GM12875 (cell line): ENCODE results near the gene CNPPD1.
"Not testable (repeated sequence)": the region's sequence is repeated elsewhere in the genome, so short reads cannot be mapped to it uniquely, and the experiment has no call there.

Experiments used
- H3K4me3 ChIP-seq: one replicate; pipeline ENCODE4 v1.5.1; 2011; ENCODE audit warnings: low read depth, low read length, control low read depth
- TF ChIP-seq, protein P1 (sequence below): IDR thresholded peaks from 2 replicates; pipeline ENCODE4 v1.5.1; 2011; ENCODE audit warnings: low read depth, mild to moderate bottlenecking, control low read depth, inconsistent platforms, low read length, moderate library complexity, borderline replicate concordance; ENCODE audit not compliant: insufficient read depth

The CNPPD1 gene

GRCh38 chr2:219207134-219207883, 30.6 kb upstream of the CNPPD1 start:
- H3K4me3 ChIP-seq: peak overlapping the region; percentile 62
- TF ChIP-seq, protein P1, sequence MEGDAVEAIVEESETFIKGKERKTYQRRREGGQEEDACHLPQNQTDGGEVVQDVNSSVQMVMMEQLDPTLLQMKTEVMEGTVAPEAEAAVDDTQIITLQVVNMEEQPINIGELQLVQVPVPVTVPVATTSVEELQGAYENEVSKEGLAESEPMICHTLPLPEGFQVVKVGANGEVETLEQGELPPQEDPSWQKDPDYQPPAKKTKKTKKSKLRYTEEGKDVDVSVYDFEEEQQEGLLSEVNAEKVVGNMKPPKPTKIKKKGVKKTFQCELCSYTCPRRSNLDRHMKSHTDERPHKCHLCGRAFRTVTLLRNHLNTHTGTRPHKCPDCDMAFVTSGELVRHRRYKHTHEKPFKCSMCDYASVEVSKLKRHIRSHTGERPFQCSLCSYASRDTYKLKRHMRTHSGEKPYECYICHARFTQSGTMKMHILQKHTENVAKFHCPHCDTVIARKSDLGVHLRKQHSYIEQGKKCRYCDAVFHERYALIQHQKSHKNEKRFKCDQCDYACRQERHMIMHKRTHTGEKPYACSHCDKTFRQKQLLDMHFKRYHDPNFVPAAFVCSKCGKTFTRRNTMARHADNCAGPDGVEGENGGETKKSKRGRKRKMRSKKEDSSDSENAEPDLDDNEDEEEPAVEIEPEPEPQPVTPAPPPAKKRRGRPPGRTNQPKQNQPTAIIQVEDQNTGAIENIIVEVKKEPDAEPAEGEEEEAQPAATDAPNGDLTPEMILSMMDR: no peak

GRCh38 chr2:219206328-219207133, 29.8 kb upstream of the CNPPD1 start, which contains the start of gene ZFAND2B:
Gene ZFAND2B (plus strand): TSS chr2:219206782. CDS start chr2:219206988, 206 bp downstream.
- TF ChIP-seq, protein P1: peak; percentile 12; the same call in 1 of the 2 replicates

GRCh38 chr2:219205981-219206327, 29.2 kb upstream of the CNPPD1 start:
- TF ChIP-seq, protein P1: no peak
- peak overlapping the region; percentile 62 for H3K4me3 ChIP-seq

More at GRCh38 chr2:219206328-219207133, 29.8 kb upstream of the CNPPD1 start, which contains the start of gene ZFAND2B:
- peak within 1 kb of the TSS; percentile 62 for H3K4me3 ChIP-seq

- TF ChIP-seq, protein P1: no peak
- H3K4me3 ChIP-seq: no peak overlapping the region
Observed at GRCh38 chr2:219205165-219205538, 28.4 kb upstream of the CNPPD1 start.

DNA sequence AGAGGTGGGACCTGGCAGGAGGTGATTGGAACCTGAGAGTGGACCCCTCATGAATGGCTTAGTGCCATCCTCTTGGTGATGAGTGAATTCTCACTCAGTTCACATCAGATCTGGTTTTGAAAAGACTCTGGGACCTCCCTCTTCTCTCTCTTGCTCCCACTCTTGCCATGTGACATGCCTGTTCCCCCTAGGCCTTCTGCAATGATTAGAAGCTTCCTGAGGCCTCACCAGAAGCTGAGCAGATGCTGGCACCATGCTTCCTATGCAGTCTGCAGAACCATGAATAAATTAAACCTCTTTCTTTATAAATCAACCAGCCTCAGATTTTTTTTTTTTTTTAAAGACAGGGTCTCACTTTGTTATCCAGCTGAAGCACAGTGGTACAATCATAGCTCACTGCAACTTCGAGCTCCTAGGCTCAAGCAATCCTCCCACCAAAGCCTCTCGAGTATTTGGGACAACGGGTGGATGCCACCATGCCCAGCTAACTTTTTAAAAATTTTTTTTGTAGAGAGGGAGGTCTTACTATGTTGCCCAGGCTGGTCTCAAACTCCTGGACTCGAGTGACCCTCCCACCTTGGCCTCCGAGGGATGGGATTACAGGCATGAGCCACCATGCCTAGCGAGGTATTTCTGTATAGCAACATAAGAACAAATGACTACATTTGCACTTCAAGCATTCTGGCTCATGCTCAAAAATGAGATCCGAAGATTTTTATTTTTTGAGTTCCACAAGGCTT, 27.9 kb upstream of the CNPPD1 start:
- no peak overlapping the region for H3K4me3 ChIP-seq
- TF ChIP-seq, protein P1: no peak

DNA sequence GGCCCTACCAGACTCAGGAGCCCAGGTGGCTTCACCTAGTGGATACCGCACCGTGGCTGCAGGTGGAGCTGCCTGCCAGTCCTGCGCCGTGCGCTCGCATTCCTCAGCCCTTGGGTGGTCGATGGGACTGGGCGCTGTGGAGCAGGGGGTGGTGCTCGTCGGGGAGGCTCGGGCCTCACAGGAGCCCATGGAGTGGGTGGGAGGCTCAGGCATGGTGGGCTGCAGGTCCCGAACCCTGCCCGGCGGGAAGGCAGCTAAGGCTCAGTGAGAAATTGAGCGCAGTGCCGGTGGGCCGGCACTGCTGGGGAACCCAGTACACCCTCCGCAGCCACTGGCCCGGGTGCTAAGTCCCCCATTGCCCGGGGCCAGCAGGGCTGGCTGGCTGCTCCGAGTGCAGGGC, 24.6 kb upstream of the CNPPD1 start:
- not testable (repeated sequence) for H3K4me3 ChIP-seq

DNA sequence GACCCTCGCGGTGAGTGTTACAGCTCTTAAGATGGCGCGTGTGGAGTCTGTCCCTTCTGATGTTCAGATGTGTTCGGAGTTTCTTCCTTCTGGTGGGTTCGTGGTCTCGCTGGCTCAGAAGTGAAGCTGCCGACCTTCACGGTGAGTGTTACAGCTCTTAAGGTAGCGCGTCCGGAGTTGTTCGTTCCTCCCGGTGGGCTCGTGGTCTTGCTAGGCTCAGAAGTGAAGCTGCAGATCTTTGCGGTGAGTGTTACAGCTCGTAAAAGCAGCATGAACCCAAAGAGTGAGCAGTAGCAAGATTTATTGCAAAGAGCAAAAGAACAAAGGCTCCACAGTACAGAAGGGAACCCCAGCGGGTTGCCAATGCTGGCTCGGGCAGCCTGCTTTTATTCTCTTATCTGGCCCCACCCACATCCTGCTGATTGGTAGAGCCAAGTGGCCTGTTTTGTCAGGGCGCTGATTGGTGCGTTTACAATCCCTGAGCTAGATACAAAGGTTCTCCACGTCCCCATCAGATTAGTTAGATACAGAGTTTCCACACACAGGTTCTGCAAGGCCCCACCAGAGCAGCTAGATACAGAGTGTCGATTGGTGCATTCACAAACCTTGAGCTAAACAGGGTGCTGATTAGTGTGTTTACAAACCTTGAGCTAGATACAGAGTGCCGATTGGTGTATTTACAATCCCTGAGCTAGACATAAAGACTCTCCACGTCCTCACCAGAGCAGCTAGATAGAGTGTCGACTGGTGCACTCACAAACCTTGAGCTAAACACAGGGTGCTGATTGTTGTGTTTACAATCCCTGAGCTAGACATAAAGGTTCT, 24.0 kb upstream of the CNPPD1 start:
- H3K4me3 ChIP-seq: not testable (repeated sequence)
